Osteoblast (primary cell): ENCODE results near the gene GPR85. TPM values are rescaled to one million over a fixed set of nuclear protein-coding genes. Genes with fewer than 3 reads are reported as not detected.

Experiments
- DNase-seq: peaks from one replicate; pipeline ENCODE4 v3.0.0; 2011; ENCODE audit warnings: low spot score, mixed read lengths; ENCODE audit not compliant: insufficient read length; ENCODE audit errors: missing footprints
- H2AFZ ChIP-seq: 2 replicates; pipeline ENCODE4 v1.6.0; 2011; ENCODE audit warnings: mild to moderate bottlenecking, low read length
- H3K27ac ChIP-seq: 2 replicates; pipeline ENCODE4 v1.5.1; 2011; ENCODE audit warnings: mild to moderate bottlenecking, low read depth, low read length, moderate library complexity
- H3K27me3 ChIP-seq: 2 replicates; pipeline ENCODE4 v1.6.0; 2012; ENCODE audit warnings: mild to moderate bottlenecking, control low read depth, inconsistent platforms, low read length, moderate library complexity; ENCODE audit not compliant: insufficient read depth
- H3K36me3 ChIP-seq: 2 replicates; pipeline ENCODE4 v1.5.1; 2011; ENCODE audit warnings: mild to moderate bottlenecking, low read length, control low read depth, moderate library complexity; ENCODE audit not compliant: insufficient read depth
- H3K4me1 ChIP-seq: 2 replicates; pipeline ENCODE4 v1.5.1; 2011; ENCODE audit warnings: mild to moderate bottlenecking, low read length, control low read depth, moderate library complexity; ENCODE audit not compliant: insufficient read depth
- H3K4me2 ChIP-seq: 2 replicates; pipeline ENCODE4 v1.6.0; 2011; ENCODE audit warnings: mild to moderate bottlenecking, low read length; ENCODE audit not compliant: insufficient read depth
- H3K4me3 ChIP-seq: fragments of 200-600 bp; sonication (generic); 3 replicates; pipeline ENCODE4 v1.5.1; 2012; ENCODE audit warnings: mild to moderate bottlenecking, low read length, inconsistent platforms; ENCODE audit not compliant: insufficient read depth
- H3K79me2 ChIP-seq: 2 replicates; pipeline ENCODE4 v1.6.0; 2012; ENCODE audit warnings: mild to moderate bottlenecking, low read length, control low read depth, inconsistent platforms; ENCODE audit not compliant: insufficient read depth
- H3K9me3 ChIP-seq: 2 replicates; pipeline ENCODE4 v1.5.1; 2011; ENCODE audit warnings: low read depth, low read length, control low read depth
- H4K20me1 ChIP-seq: 2 replicates; pipeline ENCODE4 v1.6.0; 2012; ENCODE audit warnings: mild to moderate bottlenecking, low read length, control low read depth; ENCODE audit not compliant: insufficient read depth
- total RNA-seq: library from RNA; depleted of rRNA; stranded (reverse); fragments of >200 nt; gene quantifications from 2 replicates; pipeline ENCODE4 v1.2.3, GENCODE V29; 2012
- TF ChIP-seq, protein P1 (sequence below): IDR thresholded peaks from 2 replicates; pipeline ENCODE4 v1.5.1; 2011; ENCODE audit warnings: mild to moderate bottlenecking, low read depth, low read length, moderate library complexity; ENCODE audit errors: extremely low read depth

The GPR85 gene
- total RNA-seq, 1 donor, result 7.2 TPM

- Histone ChIP-seq H3K36me3 (no peaks in the 10 kb centered on the region), H3K9me3 (no peaks in the 10 kb centered on the region), H4K20me1 (no peaks in the 10 kb centered on the region), H3K27ac (no peak overlapping the region), H2AFZ (no peak overlapping the region), H3K27me3 (no peaks in the 10 kb centered on the region), H3K4me3 (no peak overlapping the region), H3K4me1 (no peaks in the 10 kb centered on the region), H3K4me2 (no peak overlapping the region), H3K79me2 (no peaks in the 10 kb centered on the region)
- DNase-seq, result no peak
- TF ChIP-seq, protein P1, sequence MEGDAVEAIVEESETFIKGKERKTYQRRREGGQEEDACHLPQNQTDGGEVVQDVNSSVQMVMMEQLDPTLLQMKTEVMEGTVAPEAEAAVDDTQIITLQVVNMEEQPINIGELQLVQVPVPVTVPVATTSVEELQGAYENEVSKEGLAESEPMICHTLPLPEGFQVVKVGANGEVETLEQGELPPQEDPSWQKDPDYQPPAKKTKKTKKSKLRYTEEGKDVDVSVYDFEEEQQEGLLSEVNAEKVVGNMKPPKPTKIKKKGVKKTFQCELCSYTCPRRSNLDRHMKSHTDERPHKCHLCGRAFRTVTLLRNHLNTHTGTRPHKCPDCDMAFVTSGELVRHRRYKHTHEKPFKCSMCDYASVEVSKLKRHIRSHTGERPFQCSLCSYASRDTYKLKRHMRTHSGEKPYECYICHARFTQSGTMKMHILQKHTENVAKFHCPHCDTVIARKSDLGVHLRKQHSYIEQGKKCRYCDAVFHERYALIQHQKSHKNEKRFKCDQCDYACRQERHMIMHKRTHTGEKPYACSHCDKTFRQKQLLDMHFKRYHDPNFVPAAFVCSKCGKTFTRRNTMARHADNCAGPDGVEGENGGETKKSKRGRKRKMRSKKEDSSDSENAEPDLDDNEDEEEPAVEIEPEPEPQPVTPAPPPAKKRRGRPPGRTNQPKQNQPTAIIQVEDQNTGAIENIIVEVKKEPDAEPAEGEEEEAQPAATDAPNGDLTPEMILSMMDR, result no peak
These were observed 42.2 kb downstream of the GPR85 start for GRCh38 chr7:113044394-113044793.

DNA sequence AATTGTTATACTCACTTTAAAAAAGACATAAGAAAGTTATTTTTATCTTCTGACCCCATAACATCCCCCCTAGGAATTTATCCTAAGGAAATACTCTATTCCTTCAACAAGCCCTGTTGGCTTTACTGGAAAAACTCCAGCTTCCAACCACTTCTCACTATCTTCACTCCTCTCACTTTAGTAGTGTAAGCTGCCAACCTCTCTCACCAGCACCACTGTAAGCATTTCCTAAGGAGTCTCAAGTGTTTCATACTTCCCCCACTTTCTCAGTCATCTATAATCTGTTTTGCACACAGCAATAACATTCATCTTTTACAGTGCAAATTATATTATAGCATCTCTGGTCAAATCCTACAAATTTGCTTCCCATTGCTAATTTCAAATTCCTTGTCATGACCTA is 45.8 kb downstream of the GPR85 start:
- no peaks in the 10 kb centered on the region for H3K4me1 ChIP-seq
- no peaks in the 10 kb centered on the region for H3K79me2 ChIP-seq
- no peaks in the 10 kb centered on the region for H4K20me1 ChIP-seq
- DNase-seq, result no peak
- H3K36me3 ChIP-seq, result no peaks in the 10 kb centered on the region
- H2AFZ ChIP-seq, result no peak overlapping the region
- TF ChIP-seq, protein P1, result no peak
- H3K4me3 ChIP-seq, result no peak overlapping the region
- no peaks in the 10 kb centered on the region for H3K9me3 ChIP-seq
- no peaks in the 10 kb centered on the region for H3K27me3 ChIP-seq
- no peak overlapping the region for H3K27ac ChIP-seq
- H3K4me2 ChIP-seq, result no peak overlapping the region

DNA sequence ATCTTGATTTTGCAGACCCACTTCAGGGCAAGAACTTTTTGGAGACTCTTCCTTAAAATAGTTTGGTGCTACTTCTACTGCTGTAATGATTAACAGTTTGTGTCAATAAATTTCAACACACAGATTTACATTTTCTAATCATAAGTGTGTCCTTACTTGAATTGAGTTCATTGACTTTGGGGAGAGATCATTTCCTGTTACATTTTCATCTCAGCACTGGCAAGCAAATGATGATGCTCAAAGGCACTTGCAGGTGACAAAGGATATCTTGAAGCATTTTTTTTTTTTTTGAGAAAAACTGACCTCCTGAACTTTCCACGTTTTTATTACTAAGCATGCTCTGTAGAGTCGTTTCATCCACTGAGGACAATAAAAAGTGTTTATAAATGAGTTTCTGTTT is 52.7 kb downstream of the GPR85 start:
- Histone ChIP-seq H3K27me3 (no peaks in the 10 kb centered on the region), H3K4me2 (no peak overlapping the region), H3K27ac (no peak overlapping the region), H2AFZ (no peak overlapping the region), H4K20me1 (no peaks in the 10 kb centered on the region), H3K79me2 (no peaks in the 10 kb centered on the region), H3K4me1 (no peaks in the 10 kb centered on the region), H3K4me3 (no peak overlapping the region), H3K36me3 (no peaks in the 10 kb centered on the region), H3K9me3 (no peaks in the 10 kb centered on the region)
- DNase-seq, result no peak
- TF ChIP-seq, protein P1, result no peak

Other genes starting within 250 kb of the GPR85 start
- gene SMIM30, start 31.7 kb upstream of the GPR85 start, total RNA-seq, result 42.3 and 47.1 TPM in 2 replicates